Activated CD8-positive, alpha-beta memory T cell treated with anti-CD3 and anti-CD28 coated beads for 4 hours (primary cell): ENCODE results near the gene MUC16.

ENCODE experiments used
- DNase-seq, 2 donors: peaks; one replicate each; pipeline ENCODE4 v3.0.0-alpha.2; 2020; ENCODE audit warnings: low read depth in 2 of 2

Gene MUC16

DNA sequence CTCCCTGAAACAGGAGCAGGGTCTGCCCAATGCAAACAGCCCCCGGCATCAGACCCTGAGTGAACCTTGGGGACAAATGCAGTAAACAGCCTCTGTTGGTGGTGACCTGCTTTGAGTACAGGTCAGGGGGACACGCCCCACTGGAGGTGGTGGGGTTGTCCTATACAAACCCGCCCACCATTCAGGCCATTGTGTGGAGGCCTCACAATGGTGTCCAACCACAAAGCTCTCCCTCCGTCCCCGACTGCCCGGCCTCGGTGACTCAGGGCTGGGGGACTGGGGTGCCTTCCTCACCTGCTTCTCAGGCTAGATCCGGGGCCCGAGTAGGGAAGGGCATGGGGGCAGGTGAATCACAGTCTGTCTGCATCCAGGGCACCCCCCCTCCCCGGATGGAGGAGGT lies 1.5 kb downstream of the MUC16 start:
- DNase-seq, result no peak

DNA sequence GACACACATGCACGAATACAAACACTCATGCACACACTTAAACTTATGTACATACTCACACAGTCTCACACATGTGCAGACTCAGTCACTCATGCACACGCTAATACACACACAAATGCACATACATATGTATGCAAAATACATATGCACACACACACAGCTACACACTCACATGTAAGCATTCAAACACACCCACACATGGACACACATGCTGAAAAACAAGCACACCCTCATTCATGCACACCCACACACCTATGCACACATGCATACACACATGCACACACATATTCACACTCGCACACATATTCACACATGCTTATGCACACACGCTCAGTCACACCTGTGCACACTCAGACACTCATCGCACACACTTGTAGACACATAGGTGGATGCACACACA lies 9.3 kb downstream of the MUC16 start:
- no peak for DNase-seq

DNA sequence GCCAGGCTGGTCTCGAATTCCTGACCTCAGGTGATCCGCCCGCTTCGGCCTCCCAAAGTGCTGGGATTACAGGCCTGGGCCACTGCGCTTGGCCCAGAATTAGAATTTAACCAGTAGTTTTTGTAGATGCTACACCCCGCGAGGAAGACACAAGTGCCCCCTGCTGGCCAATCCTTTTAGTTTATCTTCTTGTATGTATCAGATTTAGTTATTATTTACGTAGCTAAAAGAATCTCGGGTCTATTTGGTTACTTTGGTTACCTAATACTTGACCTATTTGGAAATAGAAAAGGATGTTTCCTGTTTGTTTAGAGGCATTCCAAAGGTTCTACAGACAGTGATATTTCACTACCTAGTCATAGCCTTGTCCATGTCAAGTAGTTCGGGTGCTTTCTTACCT lies 22.0 kb downstream of the MUC16 start:
- DNase-seq, result no peak

DNA sequence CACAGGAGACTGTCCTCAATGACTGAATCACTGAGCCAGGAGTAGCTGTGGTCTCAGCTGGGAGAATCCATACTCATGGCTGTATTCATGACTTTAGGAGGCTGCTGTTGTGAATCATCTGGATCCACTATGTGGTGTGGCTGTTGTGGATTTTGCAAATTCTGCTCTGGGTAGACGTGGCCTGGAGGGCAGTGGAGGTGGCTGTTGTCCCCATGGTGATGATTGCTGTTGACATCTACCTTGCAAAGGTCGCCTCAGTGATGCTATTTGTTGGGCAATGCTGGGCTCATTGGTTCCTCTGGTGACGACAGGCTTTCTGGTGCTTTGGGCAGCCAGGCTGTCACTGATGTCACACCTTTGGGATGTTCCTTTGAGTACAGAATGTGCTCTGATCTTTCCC lies 23.9 kb downstream of the MUC16 start:
- no peak for DNase-seq

DNA sequence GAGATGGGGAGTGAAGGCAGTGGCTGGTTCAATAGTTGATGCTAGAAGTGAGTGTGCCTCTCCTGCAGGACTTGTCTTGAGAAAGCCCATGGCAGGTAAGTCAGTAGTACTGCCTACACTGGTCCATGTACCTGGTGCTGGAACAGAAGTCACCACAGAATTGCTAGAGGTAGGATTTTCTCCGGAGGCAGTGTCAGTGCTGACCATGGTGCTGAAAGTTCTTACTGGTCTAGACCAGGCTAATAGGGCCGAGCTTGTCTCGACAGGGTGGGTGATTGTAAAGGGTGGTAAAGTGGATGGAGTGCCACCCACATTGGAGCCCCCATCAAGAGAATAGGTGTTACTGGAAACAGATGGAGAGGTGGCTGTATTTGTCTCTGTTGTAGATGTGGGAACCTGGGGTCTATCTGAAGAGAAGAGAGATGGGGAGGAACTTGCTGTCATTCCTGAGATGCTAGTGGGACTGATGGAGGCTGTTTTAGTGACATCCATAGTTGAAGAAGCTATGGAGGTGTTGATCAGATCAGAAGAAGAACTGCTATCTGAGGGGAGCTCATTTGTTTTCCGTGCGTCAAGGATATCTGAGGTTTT lies 36.6 kb downstream of the MUC16 start:
- no peak for DNase-seq

DNA sequence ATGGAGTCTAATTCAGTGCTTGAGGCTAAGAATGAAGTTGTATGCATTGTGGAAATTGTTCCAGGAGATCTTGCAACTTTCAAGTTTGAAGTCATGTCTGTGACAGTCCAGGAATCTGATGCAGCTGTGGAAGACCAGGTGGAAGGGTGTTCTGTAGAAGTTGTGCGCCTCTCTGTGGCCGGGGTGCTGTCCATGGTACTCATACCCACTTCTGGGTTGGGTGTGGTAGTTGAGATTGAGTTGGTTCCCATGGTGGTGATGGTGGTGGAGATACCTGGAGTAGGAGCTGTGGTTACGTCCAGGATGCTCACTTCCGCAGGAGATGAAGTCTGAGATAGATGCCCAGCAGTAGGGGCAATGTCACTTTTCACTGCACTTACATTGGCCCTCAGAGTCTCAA lies 44.3 kb downstream of the MUC16 start:
- no peak for DNase-seq
